Measurements from ENCODE around the gene GEMIN2. TPM values are rescaled to one million over a fixed set of nuclear protein-coding genes. Genes with fewer than 3 reads are reported as not detected.
"Not testable (repeated sequence)": the region's sequence is repeated elsewhere in the genome, so short reads cannot be mapped to it uniquely, and the experiment has no call there.

Gene GEMIN2
- total and polyA plus RNA-seq, 5 donors = 6.4 to 8.8 (median 6.5) TPM

- H3K27ac ChIP-seq (ENCODE audit: low read length) = no peak overlapping the region
- intact Hi-C loops (cut with DNase I) = loop anchor here in 2 of 4 donors (10.0 kb wide), 3 partner anchors 72 to 258 kb away; partner anchors contain the start of genes FBXO33 (in 1 of the 2) and SEC23A (in 1 of the 2)
Observed at GRCh38 chr14:39176263-39177167, 62.4 kb downstream of the GEMIN2 start.

DNA sequence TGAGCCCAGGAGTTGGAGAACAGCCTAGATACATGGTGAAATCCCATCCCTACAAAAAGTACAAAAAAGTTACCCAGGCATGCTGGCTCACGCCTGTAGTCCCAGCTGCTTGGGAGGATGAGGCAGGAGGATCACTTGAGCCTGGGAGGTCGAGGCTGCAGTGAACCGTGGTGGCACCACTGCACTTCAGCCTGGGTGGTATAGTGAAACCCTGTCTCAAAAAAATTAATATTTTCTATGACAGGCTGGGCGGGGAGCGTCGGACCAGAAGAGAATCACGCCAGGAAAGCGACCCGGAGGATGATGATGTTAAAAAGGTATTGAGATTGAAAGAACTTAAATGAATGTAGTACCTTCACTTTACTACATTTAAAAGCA lies 63.0 kb downstream of the GEMIN2 start:
- Histone ChIP-seq H3K4me3 (ENCODE audit: low read length) (no peak overlapping the region), H3K9me3 (ENCODE audit: control insufficient read depth, low read length) (no peaks in the 10 kb centered on the region), H3K4me1 (ENCODE audit: control insufficient read depth, insufficient read depth, low read length) (peaks cover 2% of the 10 kb centered on the region), H3K27ac (ENCODE audit: low read length) (no peak overlapping the region), H3K27me3 (ENCODE audit: control insufficient read depth, insufficient read depth) (no peaks in the 10 kb centered on the region)
- 90% methylated on average over 9 of the region's 9 CpGs for WGBS
- ATAC-seq = no peak
- intact Hi-C loops (cut with DNase I) = loop anchor here in 2 of 4 donors (10.0 kb wide), 3 partner anchors 72 to 258 kb away; partner anchors contain the start of genes FBXO33 (in 1 of the 2) and SEC23A (in 1 of the 2)
- DNase-seq = no peak

More at GRCh38 chr14:39176263-39177167, 62.4 kb downstream of the GEMIN2 start:
- Histone ChIP-seq H3K4me1 (ENCODE audit: control insufficient read depth, insufficient read depth, low read length) (peaks cover 2% of the 10 kb centered on the region), H3K4me3 (ENCODE audit: low read length) (peak overlapping the region; percentile 83), H3K27me3 (ENCODE audit: control insufficient read depth, insufficient read depth) (no peaks in the 10 kb centered on the region), H3K9me3 (ENCODE audit: control insufficient read depth, low read length) (no peaks in the 10 kb centered on the region)
- ATAC-seq (no peak), DNase-seq (no peak)
- 65% methylated on average over 5 of the region's 5 CpGs for WGBS

DNA sequence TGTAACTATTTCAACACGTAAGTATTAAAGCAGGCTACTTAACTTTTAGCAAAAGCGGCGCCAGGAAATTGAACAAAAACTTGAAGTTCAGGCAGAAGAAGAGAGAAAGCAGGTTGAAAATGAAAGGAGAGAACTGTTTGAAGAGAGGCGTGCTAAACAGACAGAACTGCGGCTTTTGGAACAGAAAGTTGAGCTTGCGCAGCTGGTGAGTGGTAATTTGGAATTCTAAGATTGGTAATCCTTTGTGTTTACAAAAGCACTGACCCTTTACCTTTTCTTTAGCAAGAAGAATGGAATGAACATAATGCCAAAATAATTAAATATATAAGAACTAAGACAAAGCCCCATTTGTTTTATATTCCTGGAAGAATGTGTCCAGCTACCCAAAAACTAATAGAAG lies 64.9 kb downstream of the GEMIN2 start:
- 96% methylated on average over 6 of the region's 6 CpGs for WGBS
- H3K4me1 ChIP-seq (ENCODE audit: control insufficient read depth, insufficient read depth, low read length) = peaks cover 2% of the 10 kb centered on the region
- intact Hi-C loops (cut with DNase I) = loop anchor here in 2 of 4 donors (10.0 kb wide), 3 partner anchors 74 to 256 kb away; partner anchors contain the start of genes FBXO33 (in 1 of the 2) and SEC23A (in 1 of the 2)
- ATAC-seq (no peak), DNase-seq (no peak)
- H3K4me3 ChIP-seq (ENCODE audit: low read length) = no peak overlapping the region
- H3K27me3 ChIP-seq (ENCODE audit: control insufficient read depth, insufficient read depth) = no peaks in the 10 kb centered on the region
- H3K9me3 ChIP-seq (ENCODE audit: control insufficient read depth, low read length) = no peaks in the 10 kb centered on the region
- no peak overlapping the region for H3K27ac ChIP-seq (ENCODE audit: low read length)

DNA sequence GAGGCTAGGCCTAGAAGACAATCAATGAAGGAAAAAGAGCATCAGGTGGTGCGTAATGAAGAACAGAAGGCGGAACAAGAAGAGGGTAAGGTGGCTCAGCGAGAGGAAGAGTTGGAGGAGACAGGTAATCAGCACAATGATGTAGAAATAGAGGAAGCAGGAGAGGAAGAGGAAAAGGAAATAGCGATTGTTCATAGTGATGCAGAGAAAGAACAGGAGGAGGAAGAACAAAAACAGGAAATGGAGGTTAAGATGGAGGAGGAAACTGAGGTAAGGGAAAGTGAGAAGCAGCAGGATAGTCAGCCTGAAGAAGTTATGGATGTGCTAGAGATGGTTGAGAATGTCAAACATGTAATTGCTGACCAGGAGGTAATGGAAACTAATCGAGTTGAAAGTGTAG lies 66.4 kb downstream of the GEMIN2 start:
- intact Hi-C loops (cut with DNase I) = loop anchor here in 2 of 4 donors (10.0 kb wide), 1 partner anchor 84 kb away; no protein-coding TSS in a partner anchor
- Histone ChIP-seq H3K27ac (ENCODE audit: low read length) (no peak overlapping the region), H3K27me3 (ENCODE audit: control insufficient read depth, insufficient read depth) (no peaks in the 10 kb centered on the region), H3K4me3 (ENCODE audit: low read length) (no peak overlapping the region), H3K4me1 (ENCODE audit: control insufficient read depth, insufficient read depth, low read length) (peaks cover 2% of the 10 kb centered on the region), H3K9me3 (ENCODE audit: control insufficient read depth, low read length) (no peaks in the 10 kb centered on the region)
- WGBS = 81% methylated on average over 5 of the region's 5 CpGs
- DNase-seq (no peak), ATAC-seq (no peak)

- WGBS = 93% methylated on average over 7 of the region's 7 CpGs
- H3K4me3 ChIP-seq (ENCODE audit: low read length) = no peak overlapping the region
- DNase-seq (no peak), ATAC-seq (no peak)
- intact Hi-C loops (cut with DNase I) = loop anchor here in 2 of 4 donors (10.0 kb wide), 1 partner anchor 84 kb away; no protein-coding TSS in a partner anchor
- H3K27ac ChIP-seq (ENCODE audit: low read length) = no peak overlapping the region
- H3K27me3 ChIP-seq (ENCODE audit: control insufficient read depth, insufficient read depth) = no peaks in the 10 kb centered on the region
- no peaks in the 10 kb centered on the region for H3K9me3 ChIP-seq (ENCODE audit: control insufficient read depth, low read length)
- peaks cover 2% of the 10 kb centered on the region for H3K4me1 ChIP-seq (ENCODE audit: control insufficient read depth, insufficient read depth, low read length)
Observed at GRCh38 chr14:39181026-39181692, 67.0 kb downstream of the GEMIN2 start.

- ATAC-seq (no peak), DNase-seq (no peak)
- 81% methylated on average over 5 of the region's 5 CpGs for WGBS
- Histone ChIP-seq H3K4me1 (ENCODE audit: control insufficient read depth, insufficient read depth, low read length) (peaks cover 2% of the 10 kb centered on the region), H3K27me3 (ENCODE audit: control insufficient read depth, insufficient read depth) (no peaks in the 10 kb centered on the region), H3K27ac (ENCODE audit: low read length) (no peak overlapping the region), H3K4me3 (ENCODE audit: low read length) (no peak overlapping the region), H3K9me3 (ENCODE audit: control insufficient read depth, low read length) (no peaks in the 10 kb centered on the region)
- intact Hi-C loops (cut with DNase I) = loop anchor here in 2 of 4 donors (10.0 kb wide), 1 partner anchor 83 kb away; no protein-coding TSS in a partner anchor
Observed at GRCh38 chr14:39181693-39182047, 67.5 kb downstream of the GEMIN2 start.

DNA sequence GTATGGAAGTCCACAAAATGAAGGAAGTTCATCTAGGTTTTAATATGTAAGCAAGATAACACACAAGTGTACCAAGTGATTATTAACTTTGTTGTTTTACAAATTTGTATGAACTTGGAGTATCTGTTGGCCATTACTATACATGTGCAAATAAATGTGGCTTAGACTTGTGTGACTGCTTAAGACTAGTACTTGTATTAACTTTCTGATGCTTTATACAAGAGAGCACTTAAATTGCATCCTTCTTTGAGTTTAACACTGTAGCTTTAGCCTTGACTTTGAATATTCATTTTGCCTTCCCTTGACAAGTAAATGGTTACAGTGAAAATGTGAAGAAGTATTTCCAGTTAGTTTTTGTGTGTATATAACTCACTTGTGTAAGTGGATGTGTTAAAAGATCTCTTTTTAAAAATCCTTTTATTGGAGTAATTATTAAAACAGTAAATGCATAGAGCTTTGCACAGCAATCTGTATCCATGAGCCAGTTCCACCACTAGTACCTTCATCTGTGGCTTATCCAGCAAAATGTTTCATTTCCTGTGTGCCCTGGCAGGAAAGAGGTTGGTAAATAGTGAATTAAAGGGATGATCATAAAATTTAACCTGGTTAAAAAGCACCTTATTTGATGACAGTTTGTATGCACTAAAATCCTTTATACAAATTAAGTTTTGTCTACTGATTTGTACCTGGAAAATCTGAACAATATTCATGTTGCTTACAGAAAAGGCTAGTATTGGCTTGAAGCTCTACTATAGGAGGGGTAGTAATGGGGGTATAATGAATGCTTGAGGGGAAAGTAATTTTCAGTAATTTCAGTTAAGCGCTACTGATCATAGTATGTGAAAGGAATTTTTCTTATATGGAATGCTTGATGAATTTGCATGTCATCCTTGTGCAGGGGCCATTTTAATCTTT lies 68.9 kb downstream of the GEMIN2 start:
- intact Hi-C loops (cut with DNase I) = loop anchor here in 2 of 4 donors (10.0 kb wide), 1 partner anchor 82 kb away; no protein-coding TSS in a partner anchor
- DNase-seq (no peak), ATAC-seq (no peak)
- 98% methylated on average over 1 of the region's 1 CpG for WGBS
- no peak overlapping the region for H3K4me3 ChIP-seq (ENCODE audit: low read length)
- H3K27me3 ChIP-seq (ENCODE audit: control insufficient read depth, insufficient read depth) = no peaks in the 10 kb centered on the region
- no peak overlapping the region for H3K27ac ChIP-seq (ENCODE audit: low read length)
- no peaks in the 10 kb centered on the region for H3K4me1 ChIP-seq (ENCODE audit: control insufficient read depth, insufficient read depth, low read length)
- no peaks in the 10 kb centered on the region for H3K9me3 ChIP-seq (ENCODE audit: control insufficient read depth, low read length)

GRCh38 chr14:39183685-39184003 lies 69.5 kb downstream of the GEMIN2 start:
- DNase-seq; H3K4me3 ChIP-seq (ENCODE audit: low read length); ATAC-seq; H3K27ac ChIP-seq (ENCODE audit: low read length); H3K9me3 ChIP-seq (ENCODE audit: control insufficient read depth, low read length); H3K27me3 ChIP-seq (ENCODE audit: control insufficient read depth, insufficient read depth); H3K4me1 ChIP-seq (ENCODE audit: control insufficient read depth, insufficient read depth, low read length): not testable (repeated sequence)
- intact Hi-C loops (cut with DNase I) = loop anchor here in 2 of 4 donors (10.0 kb wide), 1 partner anchor 81 kb away; no protein-coding TSS in a partner anchor
- WGBS = 92% methylated on average over 5 of the region's 5 CpGs

- Histone ChIP-seq H3K27ac (ENCODE audit: low read length) (no peak overlapping the region), H3K27me3 (ENCODE audit: control insufficient read depth, insufficient read depth) (no peaks in the 10 kb centered on the region), H3K4me1 (ENCODE audit: control insufficient read depth, insufficient read depth, low read length) (no peaks in the 10 kb centered on the region), H3K9me3 (ENCODE audit: control insufficient read depth, low read length) (no peaks in the 10 kb centered on the region), H3K4me3 (ENCODE audit: low read length) (no peak overlapping the region)
- intact Hi-C loops (cut with DNase I) = loop anchor here in 2 of 4 donors (10.0 kb wide), 1 partner anchor 80 kb away; no protein-coding TSS in a partner anchor
- DNase-seq = no peak
- ATAC-seq = no peak
- 97% methylated on average over 4 of the region's 4 CpGs for WGBS
Observed at GRCh38 chr14:39184628-39185255, 70.6 kb downstream of the GEMIN2 start.

Measured in right cardiac atrium (tissue), 5 donors.